Choroid plexus epithelial cell (primary cell): ENCODE data around the gene COX5B.

Experiments
- DNase-seq: peaks from one replicate; pipeline ENCODE4 v3.0.0-alpha.2; 2010; ENCODE audit warnings: low read depth
- H3K4me3 ChIP-seq: 2 replicates; pipeline ENCODE4 v1.5.1; 2011; ENCODE audit warnings: low read depth, mild to moderate bottlenecking, control low read depth, low read length, moderate library complexity
- TF ChIP-seq, protein P1 (sequence below): conservative IDR thresholded peaks from 2 replicates; pipeline ENCODE4 v1.5.1; 2011; ENCODE audit warnings: low read depth, mild to moderate bottlenecking, control low read depth, inconsistent platforms, low read length, moderate library complexity

COX5B gene

DNA sequence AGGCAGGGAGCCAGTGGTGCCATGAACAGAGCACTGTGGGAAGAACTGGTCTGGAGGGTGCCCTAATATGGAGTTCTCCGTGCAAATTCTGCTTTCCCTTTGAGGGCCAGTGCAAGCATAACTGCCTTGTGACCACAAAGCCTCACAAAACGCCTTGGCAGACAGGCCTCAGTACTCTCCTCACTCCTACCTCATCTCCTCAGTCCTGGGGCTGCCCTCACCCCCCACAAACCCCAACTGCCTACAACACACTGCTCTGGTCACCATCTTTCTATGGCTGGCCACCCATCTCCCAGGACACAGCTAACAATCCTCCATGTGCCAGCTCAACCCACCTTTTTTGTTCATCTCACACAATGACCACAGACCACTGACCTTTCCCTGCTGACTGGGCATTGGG lies 8.9 kb downstream of the COX5B start:
- DNase-seq = no peak
- TF ChIP-seq, protein P1, sequence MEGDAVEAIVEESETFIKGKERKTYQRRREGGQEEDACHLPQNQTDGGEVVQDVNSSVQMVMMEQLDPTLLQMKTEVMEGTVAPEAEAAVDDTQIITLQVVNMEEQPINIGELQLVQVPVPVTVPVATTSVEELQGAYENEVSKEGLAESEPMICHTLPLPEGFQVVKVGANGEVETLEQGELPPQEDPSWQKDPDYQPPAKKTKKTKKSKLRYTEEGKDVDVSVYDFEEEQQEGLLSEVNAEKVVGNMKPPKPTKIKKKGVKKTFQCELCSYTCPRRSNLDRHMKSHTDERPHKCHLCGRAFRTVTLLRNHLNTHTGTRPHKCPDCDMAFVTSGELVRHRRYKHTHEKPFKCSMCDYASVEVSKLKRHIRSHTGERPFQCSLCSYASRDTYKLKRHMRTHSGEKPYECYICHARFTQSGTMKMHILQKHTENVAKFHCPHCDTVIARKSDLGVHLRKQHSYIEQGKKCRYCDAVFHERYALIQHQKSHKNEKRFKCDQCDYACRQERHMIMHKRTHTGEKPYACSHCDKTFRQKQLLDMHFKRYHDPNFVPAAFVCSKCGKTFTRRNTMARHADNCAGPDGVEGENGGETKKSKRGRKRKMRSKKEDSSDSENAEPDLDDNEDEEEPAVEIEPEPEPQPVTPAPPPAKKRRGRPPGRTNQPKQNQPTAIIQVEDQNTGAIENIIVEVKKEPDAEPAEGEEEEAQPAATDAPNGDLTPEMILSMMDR = no peak
- no peak overlapping the region for H3K4me3 ChIP-seq

DNA sequence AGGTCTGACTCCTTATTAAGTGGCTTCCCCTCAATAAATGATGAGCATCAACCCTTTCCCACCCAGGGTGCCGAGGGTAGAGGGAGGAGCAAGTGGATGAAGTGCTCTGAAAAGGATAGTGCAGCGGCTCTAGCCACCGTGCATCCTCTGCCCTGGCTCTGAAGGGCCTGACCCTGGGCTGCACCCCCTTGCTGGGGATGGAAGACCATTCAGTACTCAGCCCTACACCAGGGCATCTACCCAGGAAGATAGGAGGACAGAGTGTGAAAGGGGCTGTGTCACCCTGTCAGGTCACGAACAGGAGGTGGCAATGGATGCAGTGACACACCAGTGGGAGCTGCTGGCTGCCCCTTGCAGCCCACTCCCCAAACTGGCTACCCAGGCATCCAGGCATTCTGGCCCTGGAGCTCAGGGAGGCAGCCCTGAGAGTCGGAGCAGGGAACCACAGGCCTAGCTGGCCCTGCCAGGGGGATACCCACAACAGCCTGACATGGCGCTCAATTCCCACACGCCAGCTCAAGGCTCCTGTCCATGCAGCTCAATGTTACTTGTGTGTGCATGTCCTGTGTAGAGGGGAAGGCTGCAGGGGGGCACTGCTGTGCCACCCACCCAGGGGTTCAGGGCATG lies 10.4 kb downstream of the COX5B start:
- H3K4me3 ChIP-seq = no peak overlapping the region
- TF ChIP-seq, protein P1 = no peak
- DNase-seq = no peak

DNA sequence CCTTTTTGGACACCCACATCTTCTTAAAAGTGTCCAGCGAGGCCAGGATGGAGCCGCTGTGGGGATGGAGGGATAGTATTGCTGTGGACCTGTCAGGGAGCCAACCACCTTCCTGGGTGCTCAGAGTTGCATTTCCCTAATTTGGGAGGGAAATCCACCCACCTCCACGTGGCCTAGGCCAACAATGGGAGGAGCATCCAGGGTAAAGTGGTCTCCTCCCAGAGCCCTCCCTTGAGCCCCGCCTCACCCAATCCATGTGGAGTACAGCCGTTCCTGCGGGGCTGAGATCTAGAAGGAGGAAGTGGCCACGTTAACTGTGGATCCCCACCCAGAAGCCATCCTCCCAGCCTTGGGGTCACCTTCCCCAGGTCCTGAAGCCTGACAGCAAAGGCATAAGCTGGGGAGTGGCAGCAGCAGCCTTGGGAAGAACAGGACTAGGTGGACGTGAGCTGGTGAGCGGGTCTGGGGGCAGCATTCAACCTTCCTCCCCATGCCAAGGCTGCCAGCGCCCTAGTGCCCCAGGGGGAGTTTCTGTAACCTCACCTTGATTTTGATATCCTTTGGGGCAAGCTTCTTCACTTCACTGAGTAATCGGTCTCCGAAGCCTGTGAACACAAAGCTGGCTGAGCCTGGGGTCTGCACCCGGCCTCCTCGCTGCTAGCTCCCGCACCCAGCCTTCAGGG lies 11.2 kb downstream of the COX5B start:
- H3K4me3 ChIP-seq = no peak overlapping the region
- DNase-seq = no peak
- TF ChIP-seq, protein P1 = no peak

DNA sequence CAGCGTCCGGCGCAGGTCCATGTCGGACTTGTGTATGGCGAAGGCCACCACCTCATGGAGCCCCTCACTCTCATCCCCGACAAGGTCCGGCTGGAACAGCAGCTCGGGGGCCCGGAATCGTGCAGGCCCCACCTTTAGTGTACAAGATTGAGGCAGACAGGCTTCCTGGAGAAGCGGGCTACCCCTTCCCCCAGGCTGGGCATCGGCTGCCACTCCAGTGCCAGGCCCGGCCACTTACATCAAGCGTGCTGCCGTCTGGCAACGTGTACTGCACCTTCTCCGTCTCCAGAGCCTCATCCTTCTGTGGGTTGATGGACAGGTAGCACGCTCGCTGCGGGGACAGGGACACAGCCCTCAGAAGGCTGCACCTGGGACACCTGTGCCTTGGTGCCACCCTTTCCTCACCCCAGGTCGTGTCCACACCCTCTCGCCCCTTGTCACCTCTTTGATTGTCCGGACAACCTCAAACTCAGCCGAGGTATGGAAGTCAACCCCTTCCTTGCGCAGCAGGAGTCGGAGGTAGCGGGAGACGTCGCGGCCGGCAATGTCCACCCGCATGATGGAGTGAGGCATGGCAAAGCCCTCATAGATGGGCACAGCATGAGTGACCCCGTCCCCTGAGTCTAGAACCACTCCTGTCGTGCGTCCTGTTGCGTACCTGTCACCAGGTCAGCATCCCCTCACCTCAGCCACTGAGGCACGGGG lies 12.3 kb downstream of the COX5B start:
- TF ChIP-seq, protein P1 = no peak

DNA sequence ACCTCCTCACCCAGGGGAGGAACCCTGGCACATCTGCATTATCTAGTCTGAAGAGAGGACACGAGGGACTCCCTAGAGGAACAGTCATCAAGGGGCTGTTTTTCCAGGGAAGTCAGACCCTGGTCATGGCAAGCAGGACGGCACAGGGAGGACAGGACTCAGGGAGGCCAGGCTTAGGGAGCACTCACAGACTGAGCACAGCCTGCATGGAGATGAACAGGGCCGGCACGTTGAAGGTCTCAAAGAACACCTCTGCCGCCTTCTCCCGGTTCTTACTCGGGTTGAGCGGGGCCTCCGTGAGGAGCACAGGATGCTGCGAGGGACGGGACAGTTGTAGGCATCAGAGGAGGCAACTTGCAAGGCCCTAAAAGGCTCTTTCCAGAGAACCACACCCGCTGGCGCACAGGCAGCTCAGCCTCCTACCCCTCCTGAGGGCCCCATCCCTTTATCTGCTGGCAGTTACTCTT lies 12.9 kb downstream of the COX5B start:
- TF ChIP-seq, protein P1 = no peak
- DNase-seq = no peak
- no peak overlapping the region for H3K4me3 ChIP-seq

More for the DNA sequence above, 12.3 kb downstream of the COX5B start:
- no peak for DNase-seq
- H3K4me3 ChIP-seq = no peak overlapping the region

DNA sequence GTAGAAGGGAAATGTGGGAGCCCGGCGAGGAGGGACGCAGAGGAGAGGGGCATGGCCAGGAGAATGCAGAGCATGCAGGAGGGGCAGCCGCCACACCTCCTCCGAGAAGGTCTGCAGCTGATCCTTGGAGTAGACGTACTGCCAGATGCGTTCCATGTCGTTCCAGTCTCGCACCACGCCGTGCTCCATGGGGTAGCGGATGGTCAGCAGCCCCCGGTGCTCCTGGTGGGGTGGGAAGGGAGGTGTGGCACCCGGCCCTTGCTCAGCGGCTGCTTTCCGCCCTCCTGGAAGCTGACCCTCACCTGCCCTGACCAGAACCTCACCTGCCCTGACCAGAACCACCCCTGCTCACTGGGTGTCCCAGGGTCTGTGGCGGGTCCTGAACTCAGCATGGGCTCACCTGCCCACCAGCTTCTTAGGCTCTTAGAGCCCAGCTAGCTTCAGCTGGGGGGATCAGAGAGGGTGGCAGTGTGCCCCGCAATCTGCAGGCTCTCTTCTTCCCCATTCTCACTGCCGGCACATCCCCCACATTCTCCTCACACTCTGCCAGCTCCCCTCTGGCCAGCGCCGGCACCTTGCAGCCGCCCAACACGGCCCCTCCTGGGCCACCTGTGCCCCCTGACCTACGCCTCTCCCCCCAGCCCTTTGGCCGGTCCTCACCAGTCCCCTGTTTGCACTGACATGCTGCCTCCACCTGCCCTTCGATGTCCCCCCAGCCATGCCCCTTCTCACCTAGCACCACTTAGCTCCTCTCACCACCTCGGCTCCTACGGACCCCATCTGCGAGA lies 13.6 kb downstream of the COX5B start:
- DNase-seq = no peak
- TF ChIP-seq, protein P1 = no peak
- no peak overlapping the region for H3K4me3 ChIP-seq
